Measurements from ENCODE around the gene CUBN.
"Not testable (repeated sequence)": the region's sequence is repeated elsewhere in the genome, so short reads cannot be mapped to it uniquely, and the experiment has no call there.

CUBN gene

GRCh38 chr10:17119845-17120244 lies 9.8 kb downstream of the CUBN start:
- H3K9me3 ChIP-seq (ENCODE audit: insufficient read depth, low read length), result no peaks in the 10 kb centered on the region
- no peaks in the 10 kb centered on the region for H3K27me3 ChIP-seq (ENCODE audit: insufficient read depth, insufficient read length)
- no peak overlapping the region for H3K4me3 ChIP-seq (ENCODE audit: insufficient read length, low read depth)
- no peak overlapping the region for H3K9ac ChIP-seq (ENCODE audit: insufficient read length, low read depth)
- no peak for DNase-seq (ENCODE audit: low read depth, low spot score)
- peaks cover 2% of the 10 kb centered on the region for H3K4me1 ChIP-seq (ENCODE audit: insufficient read depth, insufficient read length)
- no peaks in the 10 kb centered on the region for H3K36me3 ChIP-seq (ENCODE audit: insufficient read depth, insufficient read length, low read length)
- TF ChIP-seq SUZ12 (IDR thresholded peaks at IDR 0.05; ENCODE audit: extremely low read depth, insufficient read depth, insufficient read length) (no peak), ZNF274 (IDR thresholded peaks at IDR 0.05; ENCODE audit: low read depth, low read length) (no peak), YY1 (IDR thresholded peaks at IDR 0.05; ENCODE audit: insufficient read depth, insufficient read length) (no peak)

- TF ChIP-seq SUZ12 (IDR thresholded peaks at IDR 0.05; ENCODE audit: extremely low read depth, insufficient read depth, insufficient read length) (no peak), ZNF274 (IDR thresholded peaks at IDR 0.05; ENCODE audit: low read depth, low read length) (no peak), YY1 (IDR thresholded peaks at IDR 0.05; ENCODE audit: insufficient read depth, insufficient read length) (no peak)
- Histone ChIP-seq H3K4me3 (ENCODE audit: insufficient read length, low read depth) (no peak overlapping the region), H3K27me3 (ENCODE audit: insufficient read depth, insufficient read length) (no peaks in the 10 kb centered on the region), H3K9ac (ENCODE audit: insufficient read length, low read depth) (no peak overlapping the region), H3K4me1 (ENCODE audit: insufficient read depth, insufficient read length) (peaks cover 2% of the 10 kb centered on the region), H3K9me3 (ENCODE audit: insufficient read depth, low read length) (no peaks in the 10 kb centered on the region), H3K36me3 (ENCODE audit: insufficient read depth, insufficient read length, low read length) (no peaks in the 10 kb centered on the region)
- DNase-seq (ENCODE audit: low read depth, low spot score), result no peak
These were observed 13.4 kb downstream of the CUBN start for GRCh38 chr10:17116193-17116592.

- Histone ChIP-seq H3K36me3 (ENCODE audit: insufficient read depth, insufficient read length, low read length) (no peaks in the 10 kb centered on the region), H3K9me3 (ENCODE audit: insufficient read depth, low read length) (no peaks in the 10 kb centered on the region), H3K4me3 (ENCODE audit: insufficient read length, low read depth) (no peak overlapping the region), H3K27me3 (ENCODE audit: insufficient read depth, insufficient read length) (no peaks in the 10 kb centered on the region), H3K9ac (ENCODE audit: insufficient read length, low read depth) (no peak overlapping the region), H3K4me1 (ENCODE audit: insufficient read depth, insufficient read length) (peaks cover 2% of the 10 kb centered on the region)
- TF ChIP-seq YY1 (IDR thresholded peaks at IDR 0.05; ENCODE audit: insufficient read depth, insufficient read length), result no peak
- DNase-seq (ENCODE audit: low read depth, low spot score), result no peak
These were observed 13.9 kb downstream of the CUBN start for GRCh38 chr10:17115683-17116082.

GRCh38 chr10:17114878-17115444 lies 14.7 kb downstream of the CUBN start:
- DNase-seq (ENCODE audit: low read depth, low spot score); H3K36me3 ChIP-seq (ENCODE audit: insufficient read depth, insufficient read length, low read length); H3K4me3 ChIP-seq (ENCODE audit: insufficient read length, low read depth): not testable (repeated sequence)

GRCh38 chr10:17113889-17114540 lies 15.6 kb downstream of the CUBN start:
- Histone ChIP-seq H3K27me3 (ENCODE audit: insufficient read depth, insufficient read length) (no peaks in the 10 kb centered on the region), H3K4me1 (ENCODE audit: insufficient read depth, insufficient read length) (peaks cover 2% of the 10 kb centered on the region), H3K36me3 (ENCODE audit: insufficient read depth, insufficient read length, low read length) (no peaks in the 10 kb centered on the region), H3K9me3 (ENCODE audit: insufficient read depth, low read length) (no peaks in the 10 kb centered on the region), H3K9ac (ENCODE audit: insufficient read length, low read depth) (no peak overlapping the region), H3K4me3 (ENCODE audit: insufficient read length, low read depth) (no peak overlapping the region)
- DNase-seq (ENCODE audit: low read depth, low spot score), result no peak
- no peak for TF ChIP-seq SUZ12 (IDR thresholded peaks at IDR 0.05; ENCODE audit: extremely low read depth, insufficient read depth, insufficient read length)
- TF ChIP-seq ZNF274 (IDR thresholded peaks at IDR 0.05; ENCODE audit: low read depth, low read length), result no peak
- no peak for TF ChIP-seq YY1 (IDR thresholded peaks at IDR 0.05; ENCODE audit: insufficient read depth, insufficient read length)

More at GRCh38 chr10:17114878-17115444, 14.7 kb downstream of the CUBN start:
- not testable (repeated sequence) for H3K27me3 ChIP-seq (ENCODE audit: insufficient read depth, insufficient read length); H3K9me3 ChIP-seq (ENCODE audit: insufficient read depth, low read length); H3K4me1 ChIP-seq (ENCODE audit: insufficient read depth, insufficient read length); H3K9ac ChIP-seq (ENCODE audit: insufficient read length, low read depth)

GRCh38 chr10:17113346-17113745 lies 16.3 kb downstream of the CUBN start:
- Histone ChIP-seq H3K4me1 (ENCODE audit: insufficient read depth, insufficient read length) (peaks cover 2% of the 10 kb centered on the region), H3K9ac (ENCODE audit: insufficient read length, low read depth) (no peak overlapping the region), H3K27me3 (ENCODE audit: insufficient read depth, insufficient read length) (no peaks in the 10 kb centered on the region), H3K4me3 (ENCODE audit: insufficient read length, low read depth) (no peak overlapping the region), H3K36me3 (ENCODE audit: insufficient read depth, insufficient read length, low read length) (no peaks in the 10 kb centered on the region), H3K9me3 (ENCODE audit: insufficient read depth, low read length) (no peaks in the 10 kb centered on the region)
- TF ChIP-seq YY1 (IDR thresholded peaks at IDR 0.05; ENCODE audit: insufficient read depth, insufficient read length) (no peak), SUZ12 (IDR thresholded peaks at IDR 0.05; ENCODE audit: extremely low read depth, insufficient read depth, insufficient read length) (no peak), ZNF274 (IDR thresholded peaks at IDR 0.05; ENCODE audit: low read depth, low read length) (no peak)
- no peak for DNase-seq (ENCODE audit: low read depth, low spot score)

- no peak overlapping the region for H3K4me3 ChIP-seq (ENCODE audit: insufficient read length, low read depth)
These were observed 17.0 kb downstream of the CUBN start for GRCh38 chr10:17112566-17112965.

More at GRCh38 chr10:17112566-17112965, 17.0 kb downstream of the CUBN start:
- Histone ChIP-seq H3K4me1 (ENCODE audit: insufficient read depth, insufficient read length) (peaks cover 2% of the 10 kb centered on the region), H3K27me3 (ENCODE audit: insufficient read depth, insufficient read length) (no peaks in the 10 kb centered on the region), H3K36me3 (ENCODE audit: insufficient read depth, insufficient read length, low read length) (no peaks in the 10 kb centered on the region), H3K9me3 (ENCODE audit: insufficient read depth, low read length) (no peaks in the 10 kb centered on the region), H3K9ac (ENCODE audit: insufficient read length, low read depth) (no peak overlapping the region)
- no peak for DNase-seq (ENCODE audit: low read depth, low spot score)
- TF ChIP-seq ZNF274 (IDR thresholded peaks at IDR 0.05; ENCODE audit: low read depth, low read length) (no peak), YY1 (IDR thresholded peaks at IDR 0.05; ENCODE audit: insufficient read depth, insufficient read length) (no peak), SUZ12 (IDR thresholded peaks at IDR 0.05; ENCODE audit: extremely low read depth, insufficient read depth, insufficient read length) (no peak)

Measured in NT2/D1 (cell line).